A549 (cell line): Measurements from ENCODE around the gene CCNL1.

Source experiments
- CHD2 ChIP-seq: fragments of 150-350 bp; IDR thresholded peaks from 2 replicates; pipeline ENCODE4 v1.6.1; 2014; ENCODE audit warnings: low read length; ENCODE audit not compliant: partially characterized antibody
- NFE2L2 ChIP-seq: fragments of 150-350 bp; conservative IDR thresholded peaks from 2 replicates; pipeline ENCODE4 v1.6.1; 2014; ENCODE audit warnings: low read length
- PHF8 ChIP-seq: fragments of 200-600 bp; sonication (generic); IDR thresholded peaks from 2 replicates; pipeline ENCODE4 v1.6.1; 2016; ENCODE audit warnings: low read depth, mild to moderate bottlenecking, antibody characterized with exemption, moderate library complexity, borderline replicate concordance
- TF ChIP-seq, protein P1 (sequence below): fragments of >200 bp; sonication (Bioruptor Twin); formaldehyde crosslinking; IDR thresholded peaks from 3 replicates; pipeline ENCODE4 v1.5.1; 2016

- TF ChIP-seq NFE2L2: no peak
- TF ChIP-seq PHF8: no peak
- TF ChIP-seq, protein P1, sequence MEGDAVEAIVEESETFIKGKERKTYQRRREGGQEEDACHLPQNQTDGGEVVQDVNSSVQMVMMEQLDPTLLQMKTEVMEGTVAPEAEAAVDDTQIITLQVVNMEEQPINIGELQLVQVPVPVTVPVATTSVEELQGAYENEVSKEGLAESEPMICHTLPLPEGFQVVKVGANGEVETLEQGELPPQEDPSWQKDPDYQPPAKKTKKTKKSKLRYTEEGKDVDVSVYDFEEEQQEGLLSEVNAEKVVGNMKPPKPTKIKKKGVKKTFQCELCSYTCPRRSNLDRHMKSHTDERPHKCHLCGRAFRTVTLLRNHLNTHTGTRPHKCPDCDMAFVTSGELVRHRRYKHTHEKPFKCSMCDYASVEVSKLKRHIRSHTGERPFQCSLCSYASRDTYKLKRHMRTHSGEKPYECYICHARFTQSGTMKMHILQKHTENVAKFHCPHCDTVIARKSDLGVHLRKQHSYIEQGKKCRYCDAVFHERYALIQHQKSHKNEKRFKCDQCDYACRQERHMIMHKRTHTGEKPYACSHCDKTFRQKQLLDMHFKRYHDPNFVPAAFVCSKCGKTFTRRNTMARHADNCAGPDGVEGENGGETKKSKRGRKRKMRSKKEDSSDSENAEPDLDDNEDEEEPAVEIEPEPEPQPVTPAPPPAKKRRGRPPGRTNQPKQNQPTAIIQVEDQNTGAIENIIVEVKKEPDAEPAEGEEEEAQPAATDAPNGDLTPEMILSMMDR: no peak
- TF ChIP-seq CHD2: no peak
Measured at GRCh38 chr3:157139938-157140534, 19.9 kb downstream of the CCNL1 start.
